Right kidney (tissue), 1 donor: ENCODE measurements around the gene CETN1.

Experiments used
- DNase-seq: peaks from one replicate; pipeline ENCODE4 v3.0.0-alpha.2; 2016

CETN1 gene

DNA sequence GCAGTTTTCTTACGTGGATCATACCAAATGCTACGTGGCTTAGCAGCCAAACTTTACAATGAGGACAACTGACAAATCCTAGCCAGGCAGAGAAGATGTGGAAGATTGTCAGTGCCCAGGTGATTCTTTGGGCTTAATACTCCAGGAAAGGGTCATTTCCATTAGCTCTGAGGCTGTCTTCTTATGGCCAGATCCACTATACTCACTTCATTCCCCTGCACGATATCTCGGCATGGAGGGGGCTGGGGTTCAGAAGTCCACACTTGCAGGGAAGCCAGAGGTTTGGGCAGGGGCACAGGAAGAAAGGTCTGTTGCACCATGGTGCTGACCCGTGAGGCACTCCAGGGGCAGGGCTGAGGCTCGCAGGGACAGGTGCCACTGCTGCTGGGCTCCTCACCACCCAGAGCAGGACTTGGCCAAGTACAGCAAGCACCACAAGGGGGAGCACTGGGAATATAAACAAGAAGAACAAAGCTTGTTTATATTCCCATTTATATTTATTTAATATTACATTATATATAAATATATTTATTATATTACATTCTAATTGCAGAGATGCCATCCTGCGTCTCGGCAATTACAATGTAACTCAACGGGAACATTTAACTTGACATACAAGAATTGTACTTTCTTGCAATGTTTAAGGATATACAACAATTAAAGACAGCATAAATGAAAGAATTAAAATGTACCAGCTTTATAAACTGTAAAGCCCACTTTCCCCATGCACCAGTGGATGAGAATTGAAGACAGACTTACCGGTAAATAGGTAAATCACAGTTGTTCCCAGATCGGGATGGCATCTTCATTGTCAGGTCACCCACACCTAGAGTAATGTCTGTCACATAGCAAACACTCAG lies 43.8 kb downstream of the CETN1 start:
- DNase-seq: peak; percentile 17

GRCh38 chr18:627231-627630 lies 47.1 kb downstream of the CETN1 start:
- DNase-seq: no peak

DNA sequence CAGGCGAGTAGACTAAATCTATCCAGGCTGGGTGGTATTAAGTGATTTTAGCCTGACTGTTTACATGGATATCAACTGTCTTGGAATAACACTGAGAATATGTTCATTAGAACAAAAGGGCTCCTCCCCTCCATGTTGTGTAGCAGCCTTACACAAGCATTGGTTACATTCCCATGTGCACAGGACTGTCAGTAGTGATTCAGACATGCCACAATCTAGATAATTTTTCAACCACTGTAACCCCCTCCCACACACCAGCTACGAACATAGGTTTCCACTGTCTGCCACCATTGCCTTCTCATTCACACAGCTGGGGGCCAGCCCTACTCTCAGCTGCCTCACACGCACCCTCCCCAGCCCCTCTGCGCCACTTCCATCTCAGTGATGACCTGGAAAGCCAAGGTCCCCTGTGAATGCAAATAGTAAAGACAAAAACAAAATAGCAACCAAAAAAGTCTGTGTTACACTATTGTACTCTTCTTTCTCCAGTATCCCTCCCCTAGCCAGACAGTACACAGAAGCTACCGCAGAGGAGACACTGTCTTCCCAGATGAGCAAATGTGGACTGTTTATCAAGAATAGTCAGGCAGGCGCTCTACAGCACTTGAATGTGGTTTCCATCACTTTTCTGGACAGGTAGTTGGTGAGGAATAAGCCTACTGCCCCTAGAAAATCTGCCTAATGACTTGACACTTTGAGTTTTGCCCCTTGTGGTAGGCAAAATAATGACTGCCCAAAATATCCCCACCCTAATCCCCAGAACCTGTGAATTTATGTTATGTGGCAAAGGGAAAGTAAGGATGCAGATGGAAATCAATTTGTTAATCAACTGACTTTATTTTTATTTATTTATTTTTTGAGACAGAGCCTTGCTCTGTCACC lies 49.3 kb downstream of the CETN1 start:
- DNase-seq: no peak

GRCh38 chr18:631560-631959 lies 51.4 kb downstream of the CETN1 start:
- DNase-seq: no peak
